GM21515 (cell line): ENCODE results near the gene GPR17.

Source experiments
- ATAC-seq: cut with Tn5 transposase; IDR thresholded peaks from one replicate; pipeline ENCODE4 v1.9.1; 2021; ENCODE audit not compliant: unreplicated experiment

The GPR17 gene

DNA sequence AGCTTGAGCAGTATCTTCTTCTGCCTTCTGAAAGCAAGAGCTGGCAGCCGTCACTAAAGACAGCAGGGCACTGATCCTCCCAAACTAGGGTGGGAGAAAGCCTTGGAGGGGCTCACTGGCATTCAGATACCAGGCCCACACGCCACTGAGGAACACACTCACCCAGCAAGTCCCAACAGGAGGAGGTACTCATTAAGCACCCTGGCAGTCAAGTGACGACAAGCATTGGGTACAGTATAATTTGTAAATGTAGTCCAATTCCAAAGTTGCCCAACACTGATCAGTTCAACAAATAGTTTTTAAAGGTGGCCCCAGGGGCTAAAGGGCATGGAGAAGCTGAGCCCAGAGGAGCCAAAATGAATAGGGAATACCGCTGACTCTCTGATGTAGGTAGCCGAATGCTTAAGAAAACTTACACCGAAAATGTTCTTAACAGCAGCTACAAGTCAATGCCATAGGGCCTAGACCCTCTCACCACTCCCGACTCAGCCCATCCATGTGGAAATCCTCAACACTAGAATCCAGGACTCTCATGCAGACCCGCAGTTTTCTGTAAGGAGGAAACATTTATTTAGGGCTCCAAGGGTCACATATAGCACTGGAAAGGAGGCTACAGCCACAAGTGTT lies 19.4 kb downstream of the GPR17 start:
- no peak for ATAC-seq

DNA sequence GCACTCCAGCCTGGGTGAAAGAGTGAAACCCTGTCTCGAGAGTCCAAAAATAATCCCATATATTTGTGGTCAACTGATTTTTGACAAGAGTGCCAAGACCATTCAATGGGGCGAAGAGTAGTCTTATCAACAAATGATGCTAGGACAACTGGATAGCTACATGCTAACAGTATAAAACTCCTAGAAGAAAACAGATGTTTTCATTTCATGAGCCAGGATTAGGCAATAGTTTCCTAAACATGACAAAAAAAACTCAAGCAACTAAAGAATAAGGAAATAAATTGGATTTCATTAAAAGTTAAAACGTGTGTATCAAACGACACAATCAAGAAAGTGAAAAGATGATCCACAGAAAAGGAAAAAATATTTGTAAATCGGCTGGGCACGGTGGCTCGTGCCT lies 23.1 kb downstream of the GPR17 start:
- ATAC-seq, result no peak

DNA sequence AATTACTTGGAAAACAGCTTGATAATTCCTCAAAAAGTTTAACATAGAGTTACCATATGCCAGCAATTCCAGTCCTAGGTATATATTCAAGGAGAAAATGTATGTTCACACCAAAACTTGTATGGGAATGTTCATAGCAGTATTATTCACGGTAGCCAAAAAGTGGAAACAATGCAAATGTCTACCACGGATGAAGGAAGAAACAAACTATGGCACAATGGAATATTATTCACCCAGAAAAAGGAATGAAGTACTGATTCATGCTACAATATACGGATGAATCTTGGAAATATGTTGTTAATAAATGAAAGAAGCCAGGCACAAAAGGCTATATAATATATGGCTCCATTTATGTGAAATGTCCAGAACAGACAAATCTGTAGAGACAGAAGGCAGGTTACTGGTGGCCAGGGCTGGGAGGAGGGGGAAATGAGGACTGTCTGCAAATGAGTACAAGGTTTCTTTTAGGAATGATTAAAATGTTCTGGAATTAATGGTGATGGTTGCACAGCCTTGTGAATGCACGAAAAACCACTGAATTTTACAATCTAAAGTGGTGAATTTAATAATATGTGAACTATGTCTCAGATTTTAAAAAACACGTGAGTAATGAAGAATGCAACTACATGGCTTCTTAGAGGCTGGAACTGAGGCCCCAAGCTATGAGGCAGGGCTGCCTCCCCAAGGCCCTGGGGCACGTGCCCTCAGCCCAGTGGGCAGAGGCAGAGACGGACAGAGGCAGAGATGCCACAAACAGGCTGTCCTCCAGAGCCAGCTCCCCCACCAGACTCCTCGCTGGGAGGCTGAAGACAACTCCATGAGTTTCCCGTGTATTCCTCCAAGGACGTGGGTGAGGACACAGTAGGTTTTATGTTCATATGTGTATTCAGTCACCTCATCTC lies 24.4 kb downstream of the GPR17 start:
- no peak for ATAC-seq

DNA sequence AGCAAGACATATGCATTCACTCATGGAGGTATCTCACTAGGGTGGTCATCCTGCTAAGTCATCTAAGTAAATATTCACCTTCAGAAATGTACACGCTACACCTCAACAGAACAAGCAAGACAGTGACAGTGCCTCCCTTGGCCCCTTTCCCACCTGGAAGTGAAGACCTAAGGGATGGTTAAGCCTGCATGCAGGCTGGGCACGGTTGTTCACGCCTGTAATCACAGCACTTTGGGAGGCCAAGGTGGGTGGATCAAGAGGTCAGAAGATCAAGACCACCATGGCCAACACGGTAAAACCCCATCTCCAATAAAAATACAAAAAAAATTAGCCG lies 25.0 kb downstream of the GPR17 start:
- no peak for ATAC-seq

DNA sequence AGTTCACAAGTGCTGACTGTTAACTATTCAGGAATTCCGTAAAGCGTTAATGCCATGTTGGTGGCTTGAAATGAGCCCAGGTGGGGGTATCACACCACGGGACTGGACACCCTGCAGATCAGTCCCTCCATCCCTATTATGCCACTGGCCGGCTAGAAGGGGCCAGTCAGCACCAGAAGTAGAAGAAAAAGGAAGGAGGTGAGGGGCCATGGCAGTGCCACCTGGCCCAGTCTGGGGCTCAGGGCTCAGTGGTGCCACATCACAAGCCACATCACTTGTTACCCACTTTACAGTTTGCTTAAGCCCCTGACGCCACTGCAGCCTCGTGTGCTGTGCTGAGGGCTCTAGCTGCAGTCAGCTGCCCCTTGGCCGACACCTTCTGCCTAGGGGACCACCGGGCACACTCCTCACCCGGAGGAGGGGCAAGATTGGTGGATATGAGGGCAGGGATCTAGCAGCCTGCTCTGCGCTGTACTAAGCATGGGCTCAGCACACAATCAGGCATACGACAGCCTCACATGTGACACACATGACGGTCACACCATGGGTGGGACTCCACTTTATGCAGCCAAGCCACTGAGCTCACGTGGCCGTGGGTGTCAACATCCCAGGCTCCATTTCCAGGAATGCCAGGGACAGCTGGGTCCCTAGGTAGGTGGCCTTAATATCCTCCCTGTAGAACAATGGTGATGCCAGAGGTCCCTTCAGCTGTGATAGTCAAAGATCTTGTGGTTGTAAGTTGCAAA lies 25.8 kb downstream of the GPR17 start:
- ATAC-seq, result no peak

DNA sequence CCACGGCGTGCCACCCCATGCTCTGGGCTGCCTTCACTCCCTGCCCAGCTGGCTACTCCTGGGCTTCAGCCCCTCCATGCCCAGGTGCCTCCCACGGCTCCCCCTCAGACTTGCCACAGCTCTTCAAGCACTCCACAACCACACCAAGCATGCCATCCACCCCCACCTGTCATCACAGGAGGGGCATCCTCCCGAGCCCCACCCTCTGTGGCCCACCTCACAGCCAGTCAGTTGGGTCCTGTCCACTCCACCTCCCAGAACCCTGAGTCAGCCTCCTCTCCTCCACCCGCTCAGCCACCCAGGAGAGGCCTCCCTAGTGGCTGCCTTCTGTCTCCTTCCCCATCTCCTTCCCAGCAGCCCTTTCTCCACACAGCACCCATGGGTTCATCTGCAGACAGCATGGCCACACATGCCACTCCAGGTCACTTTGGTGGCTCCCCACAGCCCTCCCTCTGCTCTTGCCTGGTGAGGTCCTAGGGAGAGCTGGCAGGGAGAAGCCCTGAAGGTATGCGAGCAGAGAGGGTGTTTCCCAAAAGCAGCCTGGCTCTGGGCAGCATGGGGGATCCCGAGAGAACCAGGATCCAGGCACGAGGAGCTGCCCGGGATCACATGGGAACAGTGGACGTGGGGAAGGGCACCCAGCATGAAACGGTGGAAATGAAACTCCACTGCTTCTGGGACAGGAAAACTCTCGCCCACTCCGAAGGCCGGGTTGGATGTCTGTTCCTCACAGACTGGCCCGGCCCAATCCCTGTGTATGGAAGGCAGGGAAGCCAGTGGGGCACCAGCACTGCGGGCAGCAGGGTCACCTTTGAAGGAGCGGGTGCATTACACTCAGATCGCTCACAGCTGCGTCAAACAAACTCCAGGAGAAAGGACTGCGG lies 26.6 kb downstream of the GPR17 start:
- no peak for ATAC-seq

DNA sequence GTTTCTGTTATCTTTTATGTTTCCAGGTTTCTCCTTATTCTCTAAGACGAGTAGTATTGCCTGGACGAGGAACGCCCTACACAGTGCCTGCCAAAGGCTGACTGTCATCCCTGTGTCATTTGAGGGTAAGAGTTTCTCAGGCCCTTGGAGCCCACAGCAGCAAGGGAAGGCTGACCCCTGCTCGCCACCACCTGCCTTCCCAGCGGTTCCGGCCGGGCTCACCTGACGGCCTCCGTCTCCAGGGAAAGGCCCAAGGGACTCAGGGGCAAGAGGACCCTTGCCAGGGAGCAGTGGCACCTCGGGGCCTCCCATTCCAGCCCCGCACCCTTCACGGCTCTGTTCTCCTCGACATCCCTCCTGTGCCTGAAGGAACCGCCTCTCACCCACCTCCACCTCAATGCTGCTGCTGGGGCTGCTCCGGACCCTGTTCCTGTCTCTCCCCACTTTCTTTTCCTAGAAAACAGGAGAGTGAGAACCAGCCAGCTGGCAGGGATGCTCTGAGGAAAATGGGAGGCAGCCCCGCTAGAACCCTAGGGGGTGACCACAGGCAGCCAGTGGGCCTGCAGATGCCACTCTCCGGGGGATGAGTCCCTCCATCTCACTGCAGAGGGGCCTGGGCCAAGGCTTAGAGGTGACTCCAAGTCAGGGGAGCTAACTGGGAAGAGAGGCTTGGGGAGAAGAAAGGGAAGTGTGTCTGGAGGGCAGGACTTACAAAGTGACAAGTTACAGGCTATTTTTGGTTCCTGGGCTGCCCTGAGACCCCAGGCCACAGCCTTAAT lies 27.5 kb downstream of the GPR17 start:
- no peak for ATAC-seq

DNA sequence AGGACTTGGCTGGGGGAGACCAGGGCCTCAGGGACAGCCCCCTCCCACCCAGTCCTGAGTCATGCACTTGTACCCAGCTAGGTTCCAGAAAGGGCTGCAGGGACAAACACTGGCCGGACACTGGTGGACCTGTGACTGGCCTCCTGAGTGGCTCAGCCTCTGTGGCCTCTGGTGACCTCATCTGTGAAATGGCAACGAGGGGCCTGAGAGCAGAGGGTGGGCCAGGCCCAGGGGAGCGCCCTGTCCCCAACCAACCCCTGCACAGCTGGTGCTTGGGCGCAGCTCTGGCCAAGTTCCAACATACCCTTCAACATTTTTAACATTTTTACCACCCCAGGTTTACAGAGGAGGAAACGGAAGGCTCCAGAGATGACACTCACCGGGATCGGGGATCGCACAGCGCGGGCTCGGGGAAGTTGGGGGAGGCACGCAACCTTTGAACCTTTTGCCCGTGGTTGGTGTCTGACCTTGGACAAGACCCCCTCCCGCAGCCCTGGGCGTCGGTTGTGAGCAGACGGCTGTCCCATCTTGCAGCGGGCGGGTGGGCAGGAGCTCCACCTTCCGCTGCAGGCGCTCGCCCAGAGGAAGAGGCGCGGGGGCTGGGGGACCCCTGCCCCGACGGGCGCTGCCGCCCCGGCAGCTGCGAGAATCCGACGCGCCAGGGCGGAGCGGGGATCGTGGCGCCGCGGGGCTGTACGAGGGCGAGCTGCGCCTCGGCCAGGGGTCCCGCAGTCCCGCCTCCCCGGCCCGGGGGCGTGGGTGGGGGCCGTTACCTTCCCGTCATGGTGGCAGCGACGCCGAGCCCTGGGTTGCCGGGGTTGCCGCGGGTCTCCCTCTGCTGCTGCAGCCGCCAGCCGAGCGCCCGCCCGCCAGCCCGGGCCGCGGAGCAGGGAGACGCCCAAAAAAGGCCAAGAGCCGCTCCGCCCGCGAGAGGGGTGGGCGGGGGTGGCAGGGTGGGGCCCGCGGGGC lies 28.6 kb downstream of the GPR17 start:
- ATAC-seq, result no peak

DNA sequence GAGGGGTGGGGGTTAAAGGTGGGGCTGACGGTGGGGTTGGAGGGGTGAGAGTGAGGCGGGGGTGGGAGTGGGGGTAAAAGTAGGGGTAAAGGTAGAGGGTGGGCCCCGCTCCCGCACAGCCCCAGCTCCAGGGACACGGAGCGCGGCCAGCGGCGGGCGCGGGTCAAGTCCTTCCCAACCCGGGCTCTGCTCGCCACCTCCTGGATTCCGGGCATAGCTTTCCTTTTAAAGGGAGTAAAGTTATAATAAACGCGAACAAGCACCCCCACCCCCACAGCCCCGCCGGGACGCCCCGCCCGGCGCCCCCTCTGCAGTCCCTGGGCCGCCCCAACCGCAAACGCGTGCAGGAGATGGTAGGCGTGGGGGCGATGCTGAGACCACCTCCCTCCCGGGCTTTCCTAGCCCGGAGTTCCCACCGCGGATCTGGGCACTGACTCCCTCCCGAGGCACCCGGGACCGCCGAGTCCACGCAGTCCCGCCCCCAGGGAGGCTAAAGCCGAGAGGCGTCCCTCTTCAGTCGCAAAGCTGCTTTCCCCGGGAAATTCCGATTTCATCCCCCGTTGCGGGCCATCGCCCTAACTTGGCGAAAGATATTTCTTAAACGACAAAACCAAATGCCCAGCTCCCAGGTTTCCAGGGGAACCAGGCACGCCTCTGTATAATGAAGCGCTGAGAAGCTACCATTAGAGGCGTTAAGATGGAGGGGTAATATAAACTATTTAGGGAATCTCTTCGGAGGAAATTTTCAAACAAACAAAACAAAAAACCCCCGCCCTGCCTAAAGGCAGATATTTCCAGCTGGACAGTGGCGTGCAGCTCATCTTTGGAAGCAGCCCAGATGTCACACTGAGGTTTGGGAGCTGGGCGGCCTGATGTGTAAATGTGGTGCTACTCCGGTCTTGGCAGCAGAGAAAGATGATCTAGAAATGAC lies 29.6 kb downstream of the GPR17 start, which contains the start of gene LIMS2:
TSS of gene LIMS2 (minus strand) at position 200 of the 931 bp plus-strand sequence. CDS start 506 bp downstream, outside the sequence.
- no peak for ATAC-seq

DNA sequence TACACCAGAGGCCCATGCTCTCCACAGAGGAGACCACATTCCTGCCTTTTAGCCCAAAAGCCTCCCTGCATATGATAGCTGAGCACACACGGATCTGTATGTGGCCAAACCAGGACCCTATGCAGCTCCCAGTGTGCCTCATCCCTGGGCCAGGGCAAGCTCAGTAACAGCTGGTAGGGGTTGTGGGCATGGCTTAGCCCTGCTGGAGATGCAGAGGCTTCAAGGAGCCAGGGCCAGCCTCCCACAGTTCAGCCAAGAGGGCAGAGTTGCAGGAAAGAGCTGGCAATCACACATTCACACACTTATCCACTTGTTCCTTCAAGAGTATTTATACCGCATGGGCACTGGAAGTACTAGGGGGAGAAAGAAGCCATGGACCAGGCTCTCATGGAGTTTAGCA lies 31.0 kb downstream of the GPR17 start:
- ATAC-seq, result no peak

DNA sequence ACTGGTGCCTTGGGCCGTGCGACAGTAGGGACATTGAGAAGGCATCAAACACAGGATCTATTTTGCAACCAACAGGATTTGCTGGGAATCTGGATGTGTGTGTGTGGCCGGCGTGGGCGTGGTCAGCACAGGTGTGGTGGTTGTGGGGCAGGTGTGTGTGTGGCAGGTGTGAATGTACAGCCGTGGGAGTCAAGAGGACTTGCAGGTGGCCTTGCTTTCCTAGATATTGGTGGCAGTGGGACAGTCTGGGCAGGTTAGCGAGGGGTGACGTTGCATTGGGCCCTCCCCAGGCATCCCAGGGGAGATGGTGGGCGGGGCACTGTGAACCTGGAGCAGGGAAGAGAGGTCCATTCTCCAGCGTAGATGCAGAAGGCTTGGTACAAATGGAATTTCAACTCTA lies 32.6 kb downstream of the GPR17 start:
- no peak for ATAC-seq

DNA sequence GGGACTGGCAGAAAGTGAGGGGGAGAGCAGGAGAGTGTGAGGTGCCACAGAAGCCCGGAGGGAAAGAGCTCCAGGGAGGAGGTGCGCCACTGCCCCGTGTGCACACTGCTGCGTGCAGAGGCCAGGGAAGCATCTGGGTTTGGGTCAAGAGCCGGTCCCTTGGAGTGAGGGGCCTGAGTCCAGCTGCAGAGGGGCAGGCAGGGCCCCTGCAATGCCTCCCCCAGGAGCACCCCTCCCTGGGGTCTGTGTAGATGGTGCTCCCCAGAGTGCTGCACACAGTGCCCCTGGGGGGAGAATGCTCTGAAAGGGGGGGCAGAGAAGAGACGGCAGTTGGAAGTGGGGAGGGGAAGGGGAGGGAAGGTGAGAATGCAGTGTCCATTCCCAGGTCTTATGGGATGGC lies 33.0 kb downstream of the GPR17 start:
- no peak for ATAC-seq

DNA sequence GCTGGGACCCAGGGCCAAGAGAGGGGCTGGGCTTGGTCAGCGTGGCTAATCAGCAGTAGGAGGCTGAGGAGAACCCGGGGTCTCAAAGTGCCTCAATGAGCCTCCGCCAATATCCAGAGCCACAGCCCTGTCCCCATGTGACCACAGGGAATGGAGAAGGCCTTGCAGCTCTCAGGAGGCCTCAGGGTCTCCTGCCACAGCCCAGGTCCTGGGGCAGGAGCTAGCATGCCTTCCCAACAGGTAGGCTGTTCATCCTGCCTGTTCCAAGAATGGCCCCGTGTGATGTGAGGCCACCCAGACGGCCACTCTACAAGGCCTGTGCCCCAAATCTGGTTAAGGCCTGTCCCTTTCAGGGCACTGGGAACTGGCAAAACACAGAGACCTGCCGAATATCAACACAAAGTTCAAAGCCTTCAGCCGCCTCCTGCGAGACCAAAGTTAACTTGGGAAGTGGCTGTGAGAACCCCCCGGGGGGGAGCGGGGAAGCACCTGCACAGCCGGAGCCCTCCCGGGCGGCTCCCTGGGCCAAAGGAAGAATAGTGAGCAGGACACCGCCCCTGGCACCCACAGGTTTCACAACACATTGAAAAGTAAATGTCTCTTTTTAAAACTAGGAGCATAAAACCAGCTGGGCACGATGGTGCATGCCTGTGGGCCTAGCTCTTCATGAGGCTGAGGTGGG lies 33.9 kb downstream of the GPR17 start:
- ATAC-seq, result no peak

DNA sequence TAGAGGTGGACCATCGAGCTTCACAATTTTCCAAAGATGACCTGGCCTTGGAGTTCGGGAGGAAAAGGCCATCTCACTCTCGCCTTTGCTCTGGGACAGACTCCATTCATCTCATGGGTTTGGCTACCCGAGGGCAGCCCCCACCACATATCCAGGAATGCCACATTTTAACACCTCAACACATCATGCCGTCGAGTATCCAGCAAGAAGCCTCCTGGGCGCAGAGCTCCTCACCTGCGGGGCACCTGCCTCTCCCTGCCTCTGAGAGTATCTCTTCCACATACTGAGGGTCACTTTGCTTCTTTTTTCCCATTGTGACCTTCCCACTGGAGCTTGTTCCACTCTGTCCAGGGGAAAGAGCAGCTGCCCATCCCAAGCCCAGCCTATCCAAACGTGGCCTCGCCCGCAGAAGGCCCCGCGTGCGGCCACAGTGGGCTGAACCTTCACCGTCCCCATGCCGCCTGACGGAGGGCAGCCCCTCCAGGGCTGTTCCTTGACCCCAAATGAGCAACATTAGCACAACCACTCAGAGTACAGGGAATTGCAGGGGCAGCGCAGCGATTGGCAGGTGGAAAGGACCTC lies 34.8 kb downstream of the GPR17 start:
- ATAC-seq, result no peak

DNA sequence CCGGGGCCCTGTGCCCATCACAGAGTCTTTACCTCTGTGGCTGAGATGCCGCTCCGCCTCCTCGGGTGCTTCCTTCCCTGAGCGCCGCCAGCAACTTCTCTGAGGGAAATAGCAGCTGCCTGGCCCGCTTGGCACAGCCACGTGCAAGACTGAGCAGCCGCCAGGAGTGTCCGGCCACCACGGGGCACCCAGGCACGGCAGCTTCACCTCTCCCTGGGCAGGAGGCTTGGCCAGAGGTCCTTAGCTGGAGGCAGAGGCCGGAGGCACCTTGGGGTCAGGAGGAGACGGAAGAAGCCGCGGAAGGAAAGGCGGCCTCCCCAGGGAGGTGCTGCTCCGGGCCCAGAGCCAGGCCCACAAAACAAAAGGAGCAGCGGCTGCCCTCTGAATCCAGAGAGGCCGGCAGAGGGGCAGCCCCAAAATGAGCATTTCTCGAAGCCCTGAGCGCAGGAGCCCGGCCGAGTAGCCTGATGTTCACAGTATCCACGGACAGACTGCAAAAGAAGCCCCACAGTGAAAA lies 35.4 kb downstream of the GPR17 start:
- ATAC-seq, result no peak

DNA sequence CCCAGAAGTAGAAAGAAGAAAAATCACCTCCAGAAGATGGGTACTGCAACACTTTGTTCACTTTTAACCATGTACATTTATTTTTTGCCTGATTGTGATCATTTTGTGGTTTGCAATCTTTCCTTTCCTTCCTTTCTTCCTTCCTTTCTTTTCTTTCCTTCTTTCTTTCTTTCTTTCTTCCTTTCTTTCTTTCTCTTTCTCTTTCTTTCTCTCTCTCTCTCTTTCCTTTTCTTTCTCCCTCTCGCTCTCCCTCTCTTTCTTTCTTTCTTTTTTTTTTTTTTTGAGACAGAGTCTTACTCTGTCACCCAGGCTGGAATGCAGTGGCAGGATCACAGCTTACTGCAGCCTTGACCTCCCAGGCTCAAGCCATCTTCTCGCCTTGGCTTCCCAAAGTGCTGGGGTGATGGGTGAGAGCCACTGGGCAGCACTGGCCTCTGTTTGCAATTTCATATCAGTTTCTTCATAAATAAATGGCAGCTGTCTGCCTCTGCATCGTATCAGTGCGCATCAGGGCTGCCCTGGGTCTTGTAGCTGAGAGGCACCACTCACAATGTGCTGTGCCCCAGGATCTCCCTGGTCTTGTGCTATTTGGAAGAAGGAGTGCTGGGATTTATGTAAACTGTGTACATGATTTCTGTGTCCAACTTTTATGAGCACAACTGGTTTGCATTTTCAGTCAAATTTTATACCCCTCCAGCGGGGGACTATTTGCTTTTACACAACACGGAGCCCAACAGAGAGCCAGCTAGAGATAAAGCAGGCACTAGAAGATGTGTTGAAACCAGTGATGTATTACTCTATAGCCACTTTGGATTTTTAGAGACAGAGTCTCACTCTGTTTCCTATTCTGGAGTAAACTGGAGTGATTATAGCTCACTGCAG lies 36.3 kb downstream of the GPR17 start:
- ATAC-seq, result no peak
